Measurements from ENCODE around the gene RNPS1.

RNPS1 gene

GRCh38 chr16:2251296-2252111 is 16.4 kb downstream of the RNPS1 start, which contains the start of gene ECI1:
TSS of gene ECI1 (minus strand) at chr16:2251587. CDS start at chr16:2251566, 21 bp downstream.
- ChIA-PET POLR2A (interaction anchor here (0.5 to 3.6 kb wide), 27 partner anchors 8 to 243 kb away, joined by 3 to 27 read pairs (median 4); partner anchors contain the start of genes ABCA3, CASKIN1, E4F1 and MLST8), CTCF (interaction anchor here (0.6 to 1.8 kb wide), 8 partner anchors 10 to 250 kb away, joined by 3 to 8 read pairs (median 4); no protein-coding TSS in a partner anchor)
- TF ChIP-seq ARNT (IDR thresholded peaks at IDR 0.05) (0 out of 2 replicates have a peak, but pooled peaks have one; percentile 18), SP1 (IDR thresholded peaks at IDR 0.05) (no peak), L3MBTL2 (conservative IDR thresholded peaks at IDR 0.05) (no peak), ELF4 (IDR thresholded peaks at IDR 0.05) (peak; percentile 66; the same call in 1 of the 2 replicates), HDGF (IDR thresholded peaks at IDR 0.05; ENCODE audit: borderline replicate concordance) (peak; percentile 74; the same call in 1 of the 2 replicates), TARDBP (IDR thresholded peaks at IDR 0.05) (no peak), FOXK2 (IDR thresholded peaks at IDR 0.05) (no peak), PKNOX1 (IDR thresholded peaks at IDR 0.05) (no peak), FOXM1 (IDR thresholded peaks at IDR 0.05; ENCODE audit: borderline replicate concordance) (peak; percentile 96), LEF1 (IDR thresholded peaks at IDR 0.05; ENCODE audit: borderline replicate concordance) (no peak; the same call in 1 of the 2 replicates), BHLHE40 (IDR thresholded peaks at IDR 0.05; ENCODE audit: borderline replicate concordance) (no peak), SUZ12 (IDR thresholded peaks at IDR 0.05) (no peak)
- peak; percentile 96 for DNase-seq (ENCODE audit: extremely low spot score)

- ChIA-PET POLR2A (interaction anchor here (0.6 to 3.6 kb wide), 12 partner anchors 9 to 217 kb away, joined by 3 to 27 read pairs (median 7); partner anchors contain the start of genes CASKIN1, DNASE1L2, MLST8 and PGP), CTCF (interaction anchor here (1.3 to 1.8 kb wide), 2 partner anchors 10 to 251 kb away, joined by 3 to 5 read pairs; no protein-coding TSS in a partner anchor)
- TF ChIP-seq BHLHE40 (IDR thresholded peaks at IDR 0.05; ENCODE audit: borderline replicate concordance) (no peak), ELF4 (IDR thresholded peaks at IDR 0.05) (no peak), SP1 (IDR thresholded peaks at IDR 0.05) (no peak), SUZ12 (IDR thresholded peaks at IDR 0.05) (no peak), FOXK2 (IDR thresholded peaks at IDR 0.05) (no peak), FOXM1 (IDR thresholded peaks at IDR 0.05; ENCODE audit: borderline replicate concordance) (no peak), FOXA1 (IDR thresholded peaks at IDR 0.05) (no peak)
- no peak for DNase-seq (ENCODE audit: extremely low spot score)
Observed at GRCh38 chr16:2250652-2251295, 17.2 kb downstream of the RNPS1 start.

GRCh38 chr16:2246301-2246885 is 21.5 kb downstream of the RNPS1 start:
- DNase-seq (ENCODE audit: extremely low spot score), result no peak
- ChIA-PET POLR2A (no interaction called here), CTCF (no interaction called here)
- no peak for TF ChIP-seq SP1 (IDR thresholded peaks at IDR 0.05)
- no peak for TF ChIP-seq FOXM1 (IDR thresholded peaks at IDR 0.05; ENCODE audit: borderline replicate concordance)
- no peak for TF ChIP-seq TARDBP (IDR thresholded peaks at IDR 0.05)
- TF ChIP-seq FOXK2 (IDR thresholded peaks at IDR 0.05), result no peak
- TF ChIP-seq FOXA1 (IDR thresholded peaks at IDR 0.05), result no peak
- no peak for TF ChIP-seq SUZ12 (IDR thresholded peaks at IDR 0.05)
- no peak for TF ChIP-seq L3MBTL2 (conservative IDR thresholded peaks at IDR 0.05)
- no peak for TF ChIP-seq ARNT (IDR thresholded peaks at IDR 0.05)
- no peak for TF ChIP-seq PKNOX1 (IDR thresholded peaks at IDR 0.05)
- TF ChIP-seq ELF4 (IDR thresholded peaks at IDR 0.05), result no peak
- no peak for TF ChIP-seq BHLHE40 (IDR thresholded peaks at IDR 0.05; ENCODE audit: borderline replicate concordance)
- no peak for TF ChIP-seq NFRKB (IDR thresholded peaks at IDR 0.05)
- no peak for TF ChIP-seq ZNF384 (IDR thresholded peaks at IDR 0.05)

- ChIA-PET CTCF (no interaction called here), POLR2A (no interaction called here)
- no peak for TF ChIP-seq BHLHE40 (IDR thresholded peaks at IDR 0.05; ENCODE audit: borderline replicate concordance)
- TF ChIP-seq LEF1 (IDR thresholded peaks at IDR 0.05; ENCODE audit: borderline replicate concordance), result no peak
- TF ChIP-seq FOXA1 (IDR thresholded peaks at IDR 0.05), result no peak
- no peak for TF ChIP-seq TARDBP (IDR thresholded peaks at IDR 0.05)
- TF ChIP-seq FOXK2 (IDR thresholded peaks at IDR 0.05), result no peak
- no peak for TF ChIP-seq HDGF (IDR thresholded peaks at IDR 0.05; ENCODE audit: borderline replicate concordance)
- no peak for TF ChIP-seq FOXM1 (IDR thresholded peaks at IDR 0.05; ENCODE audit: borderline replicate concordance)
- no peak for TF ChIP-seq ZNF384 (IDR thresholded peaks at IDR 0.05)
- no peak for TF ChIP-seq L3MBTL2 (conservative IDR thresholded peaks at IDR 0.05)
- TF ChIP-seq SP1 (IDR thresholded peaks at IDR 0.05), result no peak
- TF ChIP-seq CTBP1 (IDR thresholded peaks at IDR 0.05; ENCODE audit: borderline replicate concordance), result no peak
- no peak for TF ChIP-seq PKNOX1 (IDR thresholded peaks at IDR 0.05)
- TF ChIP-seq ELF4 (IDR thresholded peaks at IDR 0.05), result no peak
- TF ChIP-seq ARNT (IDR thresholded peaks at IDR 0.05), result no peak
- TF ChIP-seq NFRKB (IDR thresholded peaks at IDR 0.05), result no peak
- no peak for TF ChIP-seq SUZ12 (IDR thresholded peaks at IDR 0.05)
- no peak for DNase-seq (ENCODE audit: extremely low spot score)
Observed at GRCh38 chr16:2244926-2245795, 22.8 kb downstream of the RNPS1 start.

Data from HEK293T (cell line).